Astrocyte (in vitro differentiated cells and primary cell): ENCODE measurements around the gene TUBE1. TPM values are rescaled to one million over a fixed set of nuclear protein-coding genes. Genes with fewer than 3 reads are reported as not detected.

ENCODE experiments used
- DNase-seq: peaks from one replicate; pipeline ENCODE4 v3.0.0-alpha.2; 2010; ENCODE audit warnings: low read depth
- FAIRE-seq: peaks from 2 replicates; lab custom pipeline; 2011; peaks lifted over from hg19 to GRCh38; lab: Jason Lieb, UNC
- H2AFZ ChIP-seq: 2 replicates; pipeline ENCODE4 v1.6.0; 2012; ENCODE audit warnings: low read depth, low read length, inconsistent platforms
- H3K27ac ChIP-seq: 2 replicates; pipeline ENCODE4 v1.5.1; 2011; ENCODE audit warnings: low read depth, low read length, inconsistent platforms
- H3K27me3 ChIP-seq: 2 replicates; pipeline ENCODE4 v1.6.0; 2011; ENCODE audit warnings: low read length, inconsistent platforms; ENCODE audit not compliant: insufficient read depth
- H3K36me3 ChIP-seq: 2 replicates; pipeline ENCODE4 v1.5.1; 2011; ENCODE audit warnings: low read length, inconsistent platforms; ENCODE audit not compliant: insufficient read depth
- H3K4me1 ChIP-seq: 2 replicates; pipeline ENCODE4 v1.5.1; 2011; ENCODE audit warnings: low read length, inconsistent platforms; ENCODE audit not compliant: insufficient read depth
- H3K4me2 ChIP-seq: 2 replicates; pipeline ENCODE4 v1.6.0; 2012; ENCODE audit warnings: low read length, inconsistent platforms
- H3K4me3 ChIP-seq: 2 replicates; pipeline ENCODE4 v1.5.1; 2011; ENCODE audit warnings: low read depth, mild to moderate bottlenecking, low read length, inconsistent platforms; ENCODE audit not compliant: insufficient read depth
- H3K79me2 ChIP-seq: 2 replicates; pipeline ENCODE4 v1.6.0; 2012; ENCODE audit warnings: mild to moderate bottlenecking, low read length, inconsistent platforms; ENCODE audit not compliant: insufficient read depth
- H3K9ac ChIP-seq: 2 replicates; pipeline ENCODE4 v1.6.0; 2012; ENCODE audit warnings: mild to moderate bottlenecking, low read length, inconsistent platforms
- H3K9me3 ChIP-seq: 2 replicates; pipeline ENCODE4 v1.5.1; 2012; ENCODE audit warnings: low read depth, mild to moderate bottlenecking, low read length, inconsistent platforms; ENCODE audit not compliant: insufficient read depth
- H4K20me1 ChIP-seq: 2 replicates; pipeline ENCODE4 v1.6.0; 2012; ENCODE audit warnings: low read length, inconsistent platforms; ENCODE audit not compliant: insufficient read depth
- H3K27ac Mint-ChIP-seq: one replicate; pipeline ENCODE4 v1.8.0; 2021; ENCODE audit warnings: mild to moderate bottlenecking, mixed read lengths; ENCODE audit not compliant: unreplicated experiment
- H3K27me3 Mint-ChIP-seq: one replicate; pipeline ENCODE4 v1.8.0; 2021; ENCODE audit warnings: low read depth, mixed read lengths; ENCODE audit not compliant: unreplicated experiment
- H3K36me3 Mint-ChIP-seq: one replicate; pipeline ENCODE4 v1.8.0; 2021; ENCODE audit warnings: low read depth, mixed read lengths; ENCODE audit not compliant: unreplicated experiment
- H3K4me1 Mint-ChIP-seq: one replicate; pipeline ENCODE4 v1.8.0; 2021; ENCODE audit warnings: low read depth, mixed read lengths; ENCODE audit not compliant: unreplicated experiment
- H3K4me3 Mint-ChIP-seq: one replicate; pipeline ENCODE4 v1.8.0; 2021; ENCODE audit warnings: mild to moderate bottlenecking, moderate library complexity, mixed read lengths; ENCODE audit not compliant: unreplicated experiment
- H3K9me3 Mint-ChIP-seq: one replicate; pipeline ENCODE4 v1.8.0; 2021; ENCODE audit warnings: mild to moderate bottlenecking, mixed read lengths; ENCODE audit not compliant: unreplicated experiment
- EZH2 ChIP-seq: IDR thresholded peaks from 2 replicates; pipeline ENCODE4 v1.6.1; 2012; ENCODE audit warnings: mild to moderate bottlenecking, low read length, inconsistent platforms; ENCODE audit not compliant: insufficient read depth
- total RNA-seq: library from RNA; stranded (reverse); gene quantifications from 2 replicates; pipeline ENCODE4 v1.2.1, GENCODE V29; 2021
- TF ChIP-seq, protein P1 (sequence below): IDR thresholded peaks from 2 replicates; pipeline ENCODE4 v1.5.1; 2011; ENCODE audit warnings: low read depth, mild to moderate bottlenecking, inconsistent platforms, low read length, moderate library complexity; ENCODE audit not compliant: insufficient read depth

TUBE1 gene
- total RNA-seq, 1 donor from 2014 or later = 17.7 TPM

DNA sequence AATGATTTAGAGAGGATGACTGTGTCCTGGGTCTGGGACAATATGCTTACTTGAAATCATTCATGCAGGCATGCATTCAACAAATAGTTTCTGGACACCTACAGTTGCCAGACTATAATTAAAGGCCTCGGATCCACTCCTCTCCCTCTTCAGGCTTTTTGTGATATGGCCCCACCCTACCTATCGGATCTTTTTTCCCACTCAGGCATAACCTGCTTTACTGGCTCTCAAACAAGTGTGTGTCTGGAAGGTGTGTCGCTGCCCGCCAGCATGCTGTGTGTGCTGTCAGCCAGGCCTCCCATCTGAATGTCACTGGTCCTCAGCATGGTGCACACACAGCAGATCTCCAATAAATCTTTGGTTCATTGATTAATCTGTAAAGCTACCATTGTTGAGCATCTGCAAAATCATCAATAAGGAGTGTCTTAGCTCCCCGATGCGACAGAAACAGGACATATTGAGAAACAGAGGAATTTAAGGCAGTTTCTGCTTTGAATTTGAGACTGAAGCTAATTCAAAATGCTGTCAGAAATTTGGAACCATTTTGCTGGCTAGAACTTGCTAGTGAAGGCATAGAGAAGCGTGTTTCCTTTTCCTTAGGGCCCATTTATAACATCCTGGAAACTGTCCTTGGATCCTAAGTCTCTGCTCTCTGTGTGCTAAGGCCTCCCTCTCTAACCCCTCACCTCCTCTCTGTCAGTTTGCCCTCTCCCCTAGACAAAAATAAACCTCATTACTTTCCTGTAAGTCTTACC is 56.9 kb downstream of the TUBE1 start:
- Mint-ChIP-seq H3K9me3 (no peaks in the 10 kb centered on the region), H3K36me3 (peaks cover 2% of the 10 kb centered on the region), H3K27me3 (peaks cover 12% of the 10 kb centered on the region), H3K4me1 (peaks cover 3% of the 10 kb centered on the region), H3K4me3 (no peak overlapping the region), H3K27ac (no peak overlapping the region)
- FAIRE-seq (peak; percentile 49), DNase-seq (no peak)
- H3K4me1 ChIP-seq = no peaks in the 10 kb centered on the region
- no peak overlapping the region for H3K4me2 ChIP-seq
- H3K27ac ChIP-seq = no peak overlapping the region
- H3K4me3 ChIP-seq = no peak overlapping the region
- no peak for TF ChIP-seq EZH2
- TF ChIP-seq, protein P1, sequence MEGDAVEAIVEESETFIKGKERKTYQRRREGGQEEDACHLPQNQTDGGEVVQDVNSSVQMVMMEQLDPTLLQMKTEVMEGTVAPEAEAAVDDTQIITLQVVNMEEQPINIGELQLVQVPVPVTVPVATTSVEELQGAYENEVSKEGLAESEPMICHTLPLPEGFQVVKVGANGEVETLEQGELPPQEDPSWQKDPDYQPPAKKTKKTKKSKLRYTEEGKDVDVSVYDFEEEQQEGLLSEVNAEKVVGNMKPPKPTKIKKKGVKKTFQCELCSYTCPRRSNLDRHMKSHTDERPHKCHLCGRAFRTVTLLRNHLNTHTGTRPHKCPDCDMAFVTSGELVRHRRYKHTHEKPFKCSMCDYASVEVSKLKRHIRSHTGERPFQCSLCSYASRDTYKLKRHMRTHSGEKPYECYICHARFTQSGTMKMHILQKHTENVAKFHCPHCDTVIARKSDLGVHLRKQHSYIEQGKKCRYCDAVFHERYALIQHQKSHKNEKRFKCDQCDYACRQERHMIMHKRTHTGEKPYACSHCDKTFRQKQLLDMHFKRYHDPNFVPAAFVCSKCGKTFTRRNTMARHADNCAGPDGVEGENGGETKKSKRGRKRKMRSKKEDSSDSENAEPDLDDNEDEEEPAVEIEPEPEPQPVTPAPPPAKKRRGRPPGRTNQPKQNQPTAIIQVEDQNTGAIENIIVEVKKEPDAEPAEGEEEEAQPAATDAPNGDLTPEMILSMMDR = no peak
- no peaks in the 10 kb centered on the region for H4K20me1 ChIP-seq
- H3K27me3 ChIP-seq = no peaks in the 10 kb centered on the region
- H2AFZ ChIP-seq = no peak overlapping the region
- H3K36me3 ChIP-seq = no peaks in the 10 kb centered on the region
- no peaks in the 10 kb centered on the region for H3K9me3 ChIP-seq
- H3K9ac ChIP-seq = no peak overlapping the region
- no peaks in the 10 kb centered on the region for H3K79me2 ChIP-seq

DNA sequence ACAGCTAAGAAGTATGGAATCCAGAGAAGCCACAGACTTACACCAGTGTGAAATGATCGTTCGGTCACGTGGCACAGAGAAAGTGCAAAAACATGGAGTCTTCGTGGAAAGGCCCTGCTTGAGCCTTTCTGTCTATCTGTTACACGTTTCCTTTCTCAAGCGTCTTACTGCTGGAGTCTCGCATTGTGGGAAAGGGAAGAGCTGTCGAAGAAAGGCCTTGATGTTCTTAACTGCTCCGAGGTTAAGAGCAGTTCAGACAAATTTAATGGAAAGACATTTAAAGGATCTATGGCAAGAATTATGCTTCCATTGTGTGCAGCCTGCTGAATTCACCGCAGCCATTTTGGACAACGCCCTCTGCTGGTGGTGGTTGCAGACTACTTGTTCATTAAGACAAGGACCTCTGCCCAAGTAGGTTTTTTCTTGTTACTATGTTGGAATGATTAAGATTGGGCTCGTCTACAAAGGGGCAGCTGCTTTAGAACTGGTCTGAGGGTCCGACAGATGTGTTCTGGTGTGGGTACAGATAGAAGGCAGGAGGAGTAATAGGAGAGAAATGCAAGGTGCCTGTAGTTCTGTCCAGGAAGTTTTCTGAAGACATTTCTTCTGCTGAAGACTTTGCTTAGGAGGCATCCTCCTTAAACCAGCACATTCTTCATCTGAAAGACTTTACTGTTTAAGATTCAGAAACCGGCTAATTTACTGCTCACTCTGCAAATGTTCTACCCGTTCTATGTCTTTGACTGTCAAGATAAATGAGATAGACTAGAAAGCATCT is 58.0 kb downstream of the TUBE1 start:
- no peak overlapping the region for H3K4me2 ChIP-seq
- H3K4me1 Mint-ChIP-seq = peaks cover 3% of the 10 kb centered on the region
- FAIRE-seq (no peak), DNase-seq (no peak)
- H3K79me2 ChIP-seq = no peaks in the 10 kb centered on the region
- H3K4me1 ChIP-seq = no peaks in the 10 kb centered on the region
- no peak overlapping the region for H3K4me3 Mint-ChIP-seq
- peaks cover 12% of the 10 kb centered on the region for H3K27me3 Mint-ChIP-seq
- no peak overlapping the region for H3K4me3 ChIP-seq
- TF ChIP-seq EZH2 = no peak
- TF ChIP-seq, protein P1 = peak; percentile 86
- no peaks in the 10 kb centered on the region for H3K36me3 ChIP-seq
- no peaks in the 10 kb centered on the region for H3K9me3 ChIP-seq
- no peaks in the 10 kb centered on the region for H3K9me3 Mint-ChIP-seq
- H3K27ac Mint-ChIP-seq = no peak overlapping the region
- H3K27me3 ChIP-seq = no peaks in the 10 kb centered on the region
- no peak overlapping the region for H3K27ac ChIP-seq
- peak overlapping the region; percentile 23 for H2AFZ ChIP-seq
- H4K20me1 ChIP-seq = no peaks in the 10 kb centered on the region
- peaks cover 2% of the 10 kb centered on the region for H3K36me3 Mint-ChIP-seq
- H3K9ac ChIP-seq = no peak overlapping the region
